ENCODE measurements around the gene ZNF615.
"Not testable (repeated sequence)": the region's sequence is repeated elsewhere in the genome, so short reads cannot be mapped to it uniquely, and the experiment has no call there.

Gene ZNF615

DNA sequence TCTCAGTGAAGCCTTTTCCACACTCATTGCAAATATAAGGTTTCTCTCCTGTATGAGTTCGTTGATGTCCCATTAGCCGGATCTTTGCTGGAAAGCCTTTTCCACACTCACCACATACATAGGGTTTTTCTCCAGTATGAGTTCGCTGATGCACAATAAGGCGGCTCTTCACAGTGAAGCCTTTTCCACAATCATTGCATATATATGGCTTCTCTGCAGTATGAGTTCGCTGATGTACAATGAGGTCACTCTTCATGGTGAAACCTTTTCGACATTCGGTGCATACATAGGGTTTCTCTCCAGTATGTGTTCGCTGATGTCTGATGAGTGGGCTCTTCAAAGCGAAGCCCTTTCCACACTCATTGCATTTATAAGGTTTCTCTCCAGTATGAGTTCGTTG lies 14.6 kb downstream of the ZNF615 start:
- no peak overlapping the region for H3K4me3 ChIP-seq (ENCODE audit: low read depth, low read length)
- TF ChIP-seq, protein P1, sequence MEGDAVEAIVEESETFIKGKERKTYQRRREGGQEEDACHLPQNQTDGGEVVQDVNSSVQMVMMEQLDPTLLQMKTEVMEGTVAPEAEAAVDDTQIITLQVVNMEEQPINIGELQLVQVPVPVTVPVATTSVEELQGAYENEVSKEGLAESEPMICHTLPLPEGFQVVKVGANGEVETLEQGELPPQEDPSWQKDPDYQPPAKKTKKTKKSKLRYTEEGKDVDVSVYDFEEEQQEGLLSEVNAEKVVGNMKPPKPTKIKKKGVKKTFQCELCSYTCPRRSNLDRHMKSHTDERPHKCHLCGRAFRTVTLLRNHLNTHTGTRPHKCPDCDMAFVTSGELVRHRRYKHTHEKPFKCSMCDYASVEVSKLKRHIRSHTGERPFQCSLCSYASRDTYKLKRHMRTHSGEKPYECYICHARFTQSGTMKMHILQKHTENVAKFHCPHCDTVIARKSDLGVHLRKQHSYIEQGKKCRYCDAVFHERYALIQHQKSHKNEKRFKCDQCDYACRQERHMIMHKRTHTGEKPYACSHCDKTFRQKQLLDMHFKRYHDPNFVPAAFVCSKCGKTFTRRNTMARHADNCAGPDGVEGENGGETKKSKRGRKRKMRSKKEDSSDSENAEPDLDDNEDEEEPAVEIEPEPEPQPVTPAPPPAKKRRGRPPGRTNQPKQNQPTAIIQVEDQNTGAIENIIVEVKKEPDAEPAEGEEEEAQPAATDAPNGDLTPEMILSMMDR (IDR thresholded peaks at IDR 0.05; ENCODE audit: borderline replicate concordance, insufficient read depth, low read depth, low read length): no peak

DNA sequence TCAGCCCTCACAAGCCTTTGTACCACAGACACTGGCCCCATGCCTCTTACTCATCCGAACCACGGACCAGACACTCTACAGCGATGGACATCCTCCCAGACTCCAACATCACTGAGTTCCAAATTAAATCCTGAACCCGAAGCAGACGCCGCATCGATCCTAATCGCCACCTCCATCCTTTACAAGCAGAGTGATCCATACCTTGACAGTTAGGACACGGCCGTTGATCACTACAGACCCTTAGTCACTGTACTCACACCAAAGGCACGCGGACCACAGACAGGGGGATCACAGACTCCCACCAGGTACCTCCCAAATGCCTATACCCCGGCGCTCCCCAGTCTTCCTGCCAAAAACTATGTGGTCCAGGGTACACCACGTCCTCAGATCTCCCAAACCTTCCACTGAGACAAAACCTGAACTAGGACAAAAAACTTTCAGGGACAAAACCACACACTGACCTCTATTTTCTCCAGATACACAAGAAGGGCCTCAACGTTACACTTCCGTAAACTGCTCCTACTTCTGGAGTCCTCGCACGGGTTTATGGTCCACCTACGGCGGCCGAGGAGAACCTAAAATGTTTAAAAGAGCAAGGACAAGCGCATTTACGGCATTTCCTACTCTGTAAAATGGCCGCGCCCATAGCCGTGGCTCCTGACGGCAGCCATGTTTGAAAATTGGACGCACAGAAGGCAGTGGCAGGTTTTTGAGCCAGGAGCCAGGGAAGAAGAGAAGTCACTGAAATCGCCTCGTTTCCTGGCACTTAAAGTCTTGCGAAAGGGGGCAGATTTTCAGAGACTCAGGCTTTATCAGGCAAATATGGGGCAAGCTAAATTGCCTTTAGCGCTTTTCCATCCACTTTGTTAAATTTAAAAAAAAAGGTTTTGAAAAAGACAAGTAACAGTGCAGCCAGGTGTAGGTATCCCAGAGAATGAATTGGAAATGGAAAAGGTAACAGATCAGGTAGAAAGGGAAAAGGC lies 21.4 kb downstream of the ZNF615 start, which contains the start of gene ZNF350:
Gene ZNF350 (minus strand): TSS at position 532 of the 983 bp plus-strand sequence. CDS start 12,480 bp downstream, outside the sequence.
- peak within 1 kb of the TSS; percentile 55 for H3K4me3 ChIP-seq (ENCODE audit: low read depth, low read length)
- TF ChIP-seq, protein P1 (IDR thresholded peaks at IDR 0.05; ENCODE audit: borderline replicate concordance, insufficient read depth, low read depth, low read length): no peak

DNA sequence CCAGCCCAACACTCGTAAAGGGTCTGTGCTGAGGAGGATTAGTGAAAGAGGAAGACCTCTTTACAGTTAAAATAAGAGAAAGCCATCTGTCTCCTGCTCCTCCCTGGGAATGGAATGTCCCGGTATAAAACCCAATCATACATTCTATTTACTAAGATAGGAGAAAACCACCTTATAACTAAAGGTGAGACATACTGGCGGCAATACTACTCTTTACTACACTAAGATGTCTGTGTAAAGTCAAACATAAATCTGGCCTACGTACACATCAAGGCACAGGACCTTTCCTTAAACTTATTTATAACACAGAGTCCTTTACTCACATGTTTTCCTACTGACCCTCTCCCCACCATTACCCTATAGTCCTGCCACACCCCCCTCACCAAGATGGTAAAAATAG lies 24.6 kb downstream of the ZNF615 start:
- H3K4me3 ChIP-seq (ENCODE audit: low read depth, low read length): no peak overlapping the region
- TF ChIP-seq, protein P1 (IDR thresholded peaks at IDR 0.05; ENCODE audit: borderline replicate concordance, insufficient read depth, low read depth, low read length): no peak

DNA sequence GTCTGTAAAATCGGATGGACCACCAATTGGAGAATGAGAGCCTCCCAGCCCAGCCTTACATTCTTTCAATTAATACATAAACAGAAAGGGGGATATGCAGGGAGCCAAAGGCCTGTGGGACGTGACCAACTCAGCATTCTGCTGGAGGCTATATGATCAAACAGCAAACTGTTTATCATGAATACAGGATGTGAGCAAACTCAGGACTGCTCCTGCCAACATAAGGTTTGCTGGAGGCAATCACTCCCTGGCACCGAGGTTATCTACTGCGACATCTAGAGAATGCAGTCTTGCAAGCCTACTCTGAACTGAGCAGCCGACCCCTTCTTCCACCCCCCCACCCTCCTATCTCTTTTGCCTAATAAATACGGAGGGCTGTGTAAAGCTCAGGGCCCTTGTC lies 27.1 kb downstream of the ZNF615 start:
- H3K4me3 ChIP-seq (ENCODE audit: low read depth, low read length): not testable (repeated sequence)

DNA sequence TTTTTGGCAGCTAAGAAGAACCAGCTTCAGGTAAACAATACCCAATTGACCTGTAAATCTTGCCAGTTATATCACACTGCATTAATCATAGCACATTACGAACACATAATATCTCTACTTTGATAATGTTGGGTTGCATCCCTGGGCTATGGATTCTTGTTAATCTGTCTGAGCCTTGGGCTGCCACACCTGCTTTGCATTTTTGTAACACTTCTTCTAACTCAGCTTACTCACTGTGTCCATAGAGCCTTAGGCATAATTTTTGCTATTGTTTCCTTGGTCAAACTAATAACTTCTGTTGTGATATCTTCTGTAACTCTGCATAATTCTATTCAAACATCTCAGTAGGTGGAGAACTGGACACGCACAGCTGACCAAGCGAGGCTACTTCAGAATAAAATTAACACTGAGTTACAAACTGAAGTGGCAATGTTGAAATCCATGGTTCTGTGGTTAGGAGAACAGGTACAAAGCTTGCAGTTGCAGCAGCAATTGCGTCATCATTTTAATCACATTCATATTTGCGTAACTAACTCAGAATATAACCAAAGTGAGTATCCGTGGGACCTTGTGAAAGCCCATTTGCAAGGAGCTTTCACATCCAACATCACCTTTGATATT lies 27.8 kb downstream of the ZNF615 start:
- no peak overlapping the region for H3K4me3 ChIP-seq (ENCODE audit: low read depth, low read length)
- TF ChIP-seq, protein P1 (IDR thresholded peaks at IDR 0.05; ENCODE audit: borderline replicate concordance, insufficient read depth, low read depth, low read length): no peak

DNA sequence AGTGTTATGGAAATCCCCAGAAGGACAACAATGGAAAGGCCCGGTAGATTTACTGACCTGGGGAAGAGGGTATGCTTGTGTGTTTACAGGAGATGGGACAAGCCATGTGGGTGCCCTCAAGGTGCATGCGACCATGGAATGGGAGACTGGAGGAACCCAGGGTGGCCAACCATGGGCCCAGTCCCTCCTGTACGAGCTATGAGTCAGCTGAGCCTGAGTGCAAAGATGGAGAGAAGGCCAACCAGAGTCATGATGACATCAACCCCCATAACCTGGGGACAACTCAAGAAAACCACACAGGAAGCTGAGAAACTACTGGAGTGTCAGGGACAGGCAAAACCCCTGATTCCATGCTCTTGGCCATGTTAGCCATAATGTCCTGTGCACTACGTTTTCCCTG lies 29.1 kb downstream of the ZNF615 start:
- TF ChIP-seq, protein P1 (IDR thresholded peaks at IDR 0.05; ENCODE audit: borderline replicate concordance, insufficient read depth, low read depth, low read length): no peak
- no peak overlapping the region for H3K4me3 ChIP-seq (ENCODE audit: low read depth, low read length)

DNA sequence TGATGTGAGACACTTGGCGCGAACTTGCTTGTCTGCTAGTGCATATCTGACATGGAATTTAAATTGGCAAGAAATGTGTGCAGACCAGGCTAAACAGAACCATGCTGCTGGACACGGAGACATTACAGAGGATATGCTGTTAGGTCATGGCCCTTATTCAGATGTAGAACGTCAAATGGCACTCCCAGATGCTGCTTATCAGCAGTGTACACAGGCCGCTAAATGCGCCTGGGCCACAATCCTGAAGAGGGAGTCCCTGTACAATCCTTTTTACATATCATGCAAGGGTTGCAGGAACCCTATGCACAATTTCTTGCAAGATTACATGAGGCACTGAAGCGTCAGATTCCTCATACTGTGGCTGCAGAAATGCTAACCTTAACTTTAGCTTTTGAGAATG lies 30.7 kb downstream of the ZNF615 start:
- no peak overlapping the region for H3K4me3 ChIP-seq (ENCODE audit: low read depth, low read length)
- TF ChIP-seq, protein P1 (IDR thresholded peaks at IDR 0.05; ENCODE audit: borderline replicate concordance, insufficient read depth, low read depth, low read length): no peak
